ENCODE results near the gene KLK13. TPM values are rescaled to one million over a fixed set of nuclear protein-coding genes. Genes with fewer than 3 reads are reported as not detected.
A peak's percentile ranks its signal among the peaks of the same experiment; 100 is the strongest.

KLK13 gene
- total and polyA plus RNA-seq, 2 of the 13 experiments (the other 11 are each of a cell fraction or from before 2014, with no cell fraction given) = 0.09 TPM; not detected in 1

- no peak for TF ChIP-seq ZNF674 (CRISPR knock-in tag; IDR thresholded peaks at IDR 0.05; ENCODE audit: low read depth)
- TF ChIP-seq SCMH1 (CRISPR knock-in tag; IDR thresholded peaks at IDR 0.05; ENCODE audit: borderline replicate concordance) = no peak
- TF ChIP-seq RBM22 (optimal IDR thresholded peaks at IDR 0.05; ENCODE audit: low read length) = peak; percentile 58
- no peak for TF ChIP-seq ZNF879 (CRISPR knock-in tag; IDR thresholded peaks at IDR 0.05)
- TF ChIP-seq ZNF460 (CRISPR knock-in tag; IDR thresholded peaks at IDR 0.05; ENCODE audit: borderline replicate concordance) = no peak
- no peak for TF ChIP-seq ZNF343 (CRISPR knock-in tag; IDR thresholded peaks at IDR 0.05)
- no peak for TF ChIP-seq E2F5 (CRISPR knock-in tag; conservative IDR thresholded peaks at IDR 0.05)
- no peak for TF ChIP-seq SIN3B (IDR thresholded peaks at IDR 0.05; ENCODE audit: low read length)
- no peak for TF ChIP-seq DPF2 (CRISPR knock-in tag; IDR thresholded peaks at IDR 0.05; ENCODE audit: borderline replicate concordance, low read depth)
- TF ChIP-seq XBP1 (CRISPR knock-in tag; IDR thresholded peaks at IDR 0.05) = no peak
- TF ChIP-seq ZNF329 (CRISPR knock-in tag; IDR thresholded peaks at IDR 0.05; ENCODE audit: low read depth) = no peak
- no peak for TF ChIP-seq KDM4B (CRISPR knock-in tag; IDR thresholded peaks at IDR 0.05)
- TF ChIP-seq ZNF839 (CRISPR knock-in tag; IDR thresholded peaks at IDR 0.05; ENCODE audit: borderline replicate concordance) = 0 out of 2 replicates have a peak, but pooled peaks have one; percentile 30
- TF ChIP-seq FOXK2 (IDR thresholded peaks at IDR 0.05) = 0 out of 2 replicates have a peak, but pooled peaks have one; percentile 18
- no peak for TF ChIP-seq PPARG (CRISPR knock-in tag; conservative IDR thresholded peaks at IDR 0.05)
- TF ChIP-seq AKNA (CRISPR knock-in tag; IDR thresholded peaks at IDR 0.05; ENCODE audit: borderline replicate concordance) = no peak
- TF ChIP-seq HOMEZ (CRISPR knock-in tag; IDR thresholded peaks at IDR 0.05; ENCODE audit: low read depth) = no peak
- TF ChIP-seq WIZ (CRISPR knock-in tag; IDR thresholded peaks at IDR 0.05) = no peak
- peak; percentile 41; the same call in 1 of the 2 replicates for TF ChIP-seq E2F1 (CRISPR knock-in tag; IDR thresholded peaks at IDR 0.05)
- no peak for TF ChIP-seq ARHGAP35 (CRISPR knock-in tag; IDR thresholded peaks at IDR 0.05; ENCODE audit: borderline replicate concordance)
These were observed 43.3 kb upstream of the KLK13 start, which contains the start of gene CTU1 (continued) for GRCh38 chr19:51108066-51108804.
